ENCODE data around the gene GPNMB.

GRCh38 chr7:23230641-23231101 is 15.9 kb upstream of the GPNMB start:
- TF ChIP-seq ZNF16 (tag by site-specific recombination; IDR thresholded peaks at IDR 0.05; ENCODE audit: low read depth) (no peak), ZNF747 (tag by site-specific recombination; IDR thresholded peaks at IDR 0.05) (no peak), FEZF1 (tag by site-specific recombination; IDR thresholded peaks at IDR 0.05) (no peak), CTCF (tag by site-specific recombination; IDR thresholded peaks at IDR 0.05) (no peak), REST (tag by site-specific recombination; IDR thresholded peaks at IDR 0.05) (no peak), ZNF174 (tag by site-specific recombination; IDR thresholded peaks at IDR 0.05) (no peak)

All from HEK293 (cell line).